Activated naive CD4-positive, alpha-beta T cell treated with Interleukin-2 at 50 U/mL for 16 hours (primary cell): Measurements from ENCODE around the gene RBM23.
A peak's percentile ranks its signal among the peaks of the same experiment; 100 is the strongest.
"Not testable (repeated sequence)": the region's sequence is repeated elsewhere in the genome, so short reads cannot be mapped to it uniquely, and the experiment has no call there.

Experiments used
- DNase-seq: peaks from one replicate; pipeline ENCODE4 v3.0.0-alpha.2; 2020

Gene RBM23

GRCh38 chr14:22861651-22862050 is 57.3 kb downstream of the RBM23 start:
- no peak for DNase-seq

GRCh38 chr14:22860377-22860776 is 58.6 kb downstream of the RBM23 start:
- DNase-seq, result not testable (repeated sequence)

- DNase-seq, result no peak
Observed at GRCh38 chr14:22856428-22856827, 62.5 kb downstream of the RBM23 start.

GRCh38 chr14:22854963-22855724 is 63.8 kb downstream of the RBM23 start:
- DNase-seq, result no peak

- DNase-seq, result not testable (repeated sequence)
Observed at GRCh38 chr14:22854296-22854695, 64.7 kb downstream of the RBM23 start.

GRCh38 chr14:22852940-22853767 is 65.8 kb downstream of the RBM23 start:
- DNase-seq, result peak; percentile 93

GRCh38 chr14:22852599-22852939 is 66.4 kb downstream of the RBM23 start:
- no peak for DNase-seq

- not testable (repeated sequence) for DNase-seq
Observed at GRCh38 chr14:22852178-22852577, 66.8 kb downstream of the RBM23 start.

GRCh38 chr14:22850944-22851764 is 67.8 kb downstream of the RBM23 start:
- DNase-seq, result no peak

GRCh38 chr14:22849212-22849819 is 69.6 kb downstream of the RBM23 start:
- no peak for DNase-seq

- no peak for DNase-seq
Observed at GRCh38 chr14:22848351-22849164, 70.4 kb downstream of the RBM23 start.

GRCh38 chr14:22847661-22848341 is 71.1 kb downstream of the RBM23 start:
- no peak for DNase-seq

GRCh38 chr14:22846811-22847307 is 72.1 kb downstream of the RBM23 start:
- DNase-seq, result no peak

GRCh38 chr14:22845821-22846625 is 72.9 kb downstream of the RBM23 start:
- no peak for DNase-seq

- DNase-seq, result no peak
Observed at GRCh38 chr14:22845103-22845394, 73.9 kb downstream of the RBM23 start.

- no peak for DNase-seq
Observed at GRCh38 chr14:22844221-22845102, 74.5 kb downstream of the RBM23 start.
